GM12878 (cell line): ENCODE data around the gene ADH1C. TPM values are rescaled to one million over a fixed set of nuclear protein-coding genes. Genes with fewer than 3 reads are reported as not detected.

ENCODE experiments used
- ATAC-seq: fragments of 200-7000 bp; cut with Tn5 transposase; 3 replicates; pipeline ENCODE4 v1.9.1; 2020; ENCODE audit warnings: mild to moderate bottlenecking, moderate library complexity
- BruUV-seq: library from RNA; stranded (reverse); fragments of 400-500 nt; replicated peaks from 2 replicates; lab custom pipeline; 2021; lab: Mats Ljungman, UMichigan
- CTCF ChIA-PET: fragments of 300-600 bp; sonication (Branson Sonifier 250); formaldehyde crosslinking; extraction: SDS; loops from one replicate; lab custom pipeline; 2021; ENCODE audit warnings: inconsistent platforms; lab: Yijun Ruan, JAX
- POLR2A ChIA-PET: fragments of 350-600 bp; formaldehyde crosslinking; extraction: SDS; loops from one replicate; lab custom pipeline; 2021; ENCODE audit warnings: inconsistent platforms; lab: Charles Lee
- RAD21 ChIA-PET: fragments of 300-600 bp; sonication (Branson Sonifier 250); formaldehyde crosslinking; loops from one replicate; lab custom pipeline; 2023; ENCODE audit warnings: antibody characterized with exemption; ENCODE audit not compliant: unreplicated experiment; lab: Charles Lee
- SMC1A ChIA-PET: fragments of 300-600 bp; sonication (Branson Sonifier 250); formaldehyde crosslinking; loops from one replicate; lab custom pipeline; 2023; ENCODE audit not compliant: unreplicated experiment, uncharacterized antibody; lab: Charles Lee
- DNase-seq: peaks from one replicate; pipeline ENCODE4 v3.0.0-alpha.2; 2011; ENCODE audit warnings: low read depth, low spot score
- FAIRE-seq: peaks from 3 replicates; lab custom pipeline; 2011; peaks lifted over from hg19 to GRCh38; lab: Jason Lieb, UNC
- H2AFZ ChIP-seq: 2 replicates; pipeline ENCODE4 v1.6.0; 2011; ENCODE audit warnings: low read depth, low read length, control low read depth; ENCODE audit not compliant: control insufficient read depth
- H3K27ac ChIP-seq: 2 replicates; pipeline ENCODE4 v1.5.1; 2011; ENCODE audit warnings: control low read depth; ENCODE audit not compliant: control insufficient read depth, insufficient read depth
- H3K27me3 ChIP-seq, 2 experiments: replicated peaks in 1 of 2; 2 replicates each; pipeline versions ENCODE4 v1.6.0 to v1.6.1; 2011; ENCODE audit warnings: low read length in 1 of 2; ENCODE audit not compliant: control insufficient read depth in 2 of 2, insufficient read depth in 2 of 2
- H3K36me3 ChIP-seq, 2 experiments: 2 replicates each; pipeline ENCODE4 v1.5.1; 2011; ENCODE audit warnings: low read length in 1 of 2; ENCODE audit not compliant: control insufficient read depth in 2 of 2, insufficient read depth in 2 of 2
- H3K4me1 ChIP-seq: 2 replicates; pipeline ENCODE4 v1.6.1; 2011; ENCODE audit warnings: mild to moderate bottlenecking, low read length, moderate library complexity, mixed read lengths; ENCODE audit not compliant: control insufficient read depth, insufficient read depth
- H3K4me2 ChIP-seq: 2 replicates; pipeline ENCODE4 v1.6.0; 2011; ENCODE audit warnings: control low read depth; ENCODE audit not compliant: control insufficient read depth, insufficient read depth
- H3K4me3 ChIP-seq: fragments of 200-600 bp; sonication (generic); 2 replicates; pipeline ENCODE4 v1.5.1; 2016
- H3K79me2 ChIP-seq: 2 replicates; pipeline ENCODE4 v1.6.0; 2011; ENCODE audit warnings: low read length; ENCODE audit not compliant: control insufficient read depth, insufficient read depth
- H3K9ac ChIP-seq: 2 replicates; pipeline ENCODE4 v1.8.0; 2011; ENCODE audit warnings: low read length, control low read depth, mixed read lengths; ENCODE audit not compliant: control insufficient read depth, insufficient read depth
- H3K9me3 ChIP-seq: replicated peaks from 3 replicates; pipeline ENCODE4 v1.5.1; 2011; ENCODE audit warnings: mild to moderate bottlenecking, low read length; ENCODE audit not compliant: control insufficient read depth, insufficient read depth
- H4K20me1 ChIP-seq: 2 replicates; pipeline ENCODE4 v1.6.0; 2011; ENCODE audit not compliant: control insufficient read depth, insufficient read depth
- IRF4 ChIP-seq: IDR thresholded peaks from 2 replicates; pipeline ENCODE4 v1.6.1; 2011; ENCODE audit warnings: low read depth, low read length
- MTA2 ChIP-seq: fragments of 450-650 bp; IDR thresholded peaks from 2 replicates; pipeline ENCODE4 v1.6.1; 2016; ENCODE audit warnings: low read depth, mild to moderate bottlenecking, moderate library complexity
- NBN ChIP-seq: fragments of 450-650 bp; IDR thresholded peaks from 2 replicates; pipeline ENCODE4 v1.6.1; 2016
- NR2C1 ChIP-seq: fragments of 450-650 bp; IDR thresholded peaks from 2 replicates; pipeline ENCODE4 v1.6.1; 2017; ENCODE audit warnings: antibody characterized with exemption, mild to moderate bottlenecking, moderate library complexity
- SMARCA5 ChIP-seq: fragments of 450-650 bp; IDR thresholded peaks from 2 replicates; pipeline ENCODE4 v1.6.1; 2017; ENCODE audit warnings: mild to moderate bottlenecking
- ZBED1 ChIP-seq: IDR thresholded peaks from 2 replicates; pipeline ENCODE4 v1.6.1; 2016; ENCODE audit warnings: borderline replicate concordance
- ZBTB33 ChIP-seq: fragments of 450-650 bp; IDR thresholded peaks from 2 replicates; pipeline ENCODE4 v1.6.1; 2017; ENCODE audit warnings: mild to moderate bottlenecking
- ZNF207 ChIP-seq: fragments of 450-650 bp; IDR thresholded peaks from 2 replicates; pipeline ENCODE4 v1.6.1; 2014; ENCODE audit warnings: antibody characterized with exemption, mild to moderate bottlenecking, borderline replicate concordance
- WGBS: methylation state at CpG from one replicate; pipeline ENCODE4 v1.1.6; 2016; ENCODE audit warnings: low lambda C conversion rate; ENCODE audit not compliant: insufficient replicate concordance, insufficient coverage; ENCODE audit errors: missing lambda C conversion rate; 5-methylcytosine and 5-hydroxymethylcytosine counted together
- in situ Hi-C: fragments of 300-500 bp; cut with MboI; formaldehyde crosslinking; loops from 9 replicates; pipeline ENCODE4 v1.14.3; 2018; ENCODE audit warnings: mixed read lengths
- intact Hi-C: fragments of 100-400 bp; cut with micrococcal nuclease; formaldehyde crosslinking; loops from one replicate; pipeline ENCODE4 v1.14.2; 2022; ENCODE audit not compliant: unreplicated experiment
- polyA plus RNA-seq, 11 experiments: library from polyadenylated mRNA; depleted of rRNA in 4 of 11; unstranded in 6 of 11; stranded (reverse) in 5 of 11; fragments of >200 nt; fragmentation: Nextera tagmentation in 4 of 11; fragmentation: Illumina TruSeq in 1 of 11; extraction: Ambion mirVana in 4 of 11; extraction: Trizol in 1 of 11; gene quantifications; 1 replicate in 1 of 11; 2 replicates in 10 of 11; pipeline versions ENCODE4 v1.2.1 to v1.2.3, GENCODE V29; 2011 to 2016; ENCODE audit warnings: inconsistent platforms in 2 of 11, missing spikeins in 2 of 11, low read depth in 1 of 11
- total RNA-seq, 4 experiments: library from RNA; depleted of rRNA in 3 of 4; stranded (reverse); fragments of >200 nt in 3 of 4; fragmentation: Illumina TruSeq in 1 of 4; extraction: Trizol in 1 of 4; gene quantifications; 2 replicates each; pipeline versions ENCODE4 v1.2.1 to v1.2.3, GENCODE V29; 2013 to 2021
- TF ChIP-seq, protein P1 (sequence below): fragments of 450-650 bp; IDR thresholded peaks from 2 replicates; pipeline ENCODE4 v1.6.1; 2018; ENCODE audit warnings: mild to moderate bottlenecking, low read depth, moderate library complexity; ENCODE audit not compliant: partially characterized antibody

ADH1C gene
- total and polyA plus RNA-seq, 10 of the 15 experiments (the other 5 are each of a cell fraction or from before 2014, with no cell fraction given) = 0.04 to 1.1 (median 0.10) TPM; not detected in 3

- CTCF ChIA-PET = no interaction called here
- no peak for FAIRE-seq
- no peaks in the 10 kb centered on the region for H4K20me1 ChIP-seq
These were observed 46.5 kb upstream of the ADH1C start for GRCh38 chr4:99399017-99399416.

More at GRCh38 chr4:99399017-99399416, 46.5 kb upstream of the ADH1C start:
- in situ Hi-C loops = no loop called here
- DNase-seq = no peak
- H3K4me2 ChIP-seq = no peak overlapping the region
- no peak overlapping the region for H3K27ac ChIP-seq
- H3K36me3 ChIP-seq = no peaks in the 10 kb centered on the region
- no peak overlapping the region for H3K4me3 ChIP-seq
- TF ChIP-seq ZBED1 (no peak), NR2C1 (no peak), ZNF207 (no peak), IRF4 (no peak), MTA2 (no peak), NBN (no peak), ZBTB33 (no peak), SMARCA5 (no peak)
- TF ChIP-seq, protein P1, sequence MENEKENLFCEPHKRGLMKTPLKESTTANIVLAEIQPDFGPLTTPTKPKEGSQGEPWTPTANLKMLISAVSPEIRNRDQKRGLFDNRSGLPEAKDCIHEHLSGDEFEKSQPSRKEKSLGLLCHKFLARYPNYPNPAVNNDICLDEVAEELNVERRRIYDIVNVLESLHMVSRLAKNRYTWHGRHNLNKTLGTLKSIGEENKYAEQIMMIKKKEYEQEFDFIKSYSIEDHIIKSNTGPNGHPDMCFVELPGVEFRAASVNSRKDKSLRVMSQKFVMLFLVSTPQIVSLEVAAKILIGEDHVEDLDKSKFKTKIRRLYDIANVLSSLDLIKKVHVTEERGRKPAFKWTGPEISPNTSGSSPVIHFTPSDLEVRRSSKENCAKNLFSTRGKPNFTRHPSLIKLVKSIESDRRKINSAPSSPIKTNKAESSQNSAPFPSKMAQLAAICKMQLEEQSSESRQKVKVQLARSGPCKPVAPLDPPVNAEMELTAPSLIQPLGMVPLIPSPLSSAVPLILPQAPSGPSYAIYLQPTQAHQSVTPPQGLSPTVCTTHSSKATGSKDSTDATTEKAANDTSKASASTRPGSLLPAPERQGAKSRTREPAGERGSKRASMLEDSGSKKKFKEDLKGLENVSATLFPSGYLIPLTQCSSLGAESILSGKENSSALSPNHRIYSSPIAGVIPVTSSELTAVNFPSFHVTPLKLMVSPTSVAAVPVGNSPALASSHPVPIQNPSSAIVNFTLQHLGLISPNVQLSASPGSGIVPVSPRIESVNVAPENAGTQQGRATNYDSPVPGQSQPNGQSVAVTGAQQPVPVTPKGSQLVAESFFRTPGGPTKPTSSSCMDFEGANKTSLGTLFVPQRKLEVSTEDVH = no peak
- H3K27me3 ChIP-seq = no peaks in the 10 kb centered on the region
- H3K79me2 ChIP-seq = no peaks in the 10 kb centered on the region
- no peaks in the 10 kb centered on the region for H3K9me3 ChIP-seq
- H2AFZ ChIP-seq = no peak overlapping the region
- 0% methylated on average over 1 of the region's 1 CpG for WGBS
- no peak overlapping the region for H3K9ac ChIP-seq
- peaks cover 2% of the 10 kb centered on the region; the same call in 1 of the 2 replicates for H3K4me1 ChIP-seq
- intact Hi-C loops = no loop called here
- ChIA-PET POLR2A (interaction anchor here (1.3 kb wide), 1 partner anchor 16 kb away, joined by 4 read pairs; no protein-coding TSS in a partner anchor), SMC1A (no interaction called here), RAD21 (no interaction called here)
- BruUV-seq = no TSS peak
- ATAC-seq = no peak
